DND-41 (cell line): Measurements from ENCODE around the gene VWA5B1.

Source experiments
- CTCF ChIP-seq: IDR thresholded peaks from 2 replicates; pipeline ENCODE4 v1.5.1; 2012; ENCODE audit warnings: borderline replicate concordance, low read length, moderate library complexity, mild to moderate bottlenecking; ENCODE audit not compliant: poor library complexity, severe bottlenecking; ENCODE audit errors: extremely low read depth
- EZH2 ChIP-seq: IDR thresholded peaks from 3 replicates; pipeline ENCODE4 v1.6.1; 2012; ENCODE audit warnings: borderline replicate concordance, low read depth, mild to moderate bottlenecking, moderate library complexity, low read length, inconsistent platforms; ENCODE audit not compliant: severe bottlenecking

DNA sequence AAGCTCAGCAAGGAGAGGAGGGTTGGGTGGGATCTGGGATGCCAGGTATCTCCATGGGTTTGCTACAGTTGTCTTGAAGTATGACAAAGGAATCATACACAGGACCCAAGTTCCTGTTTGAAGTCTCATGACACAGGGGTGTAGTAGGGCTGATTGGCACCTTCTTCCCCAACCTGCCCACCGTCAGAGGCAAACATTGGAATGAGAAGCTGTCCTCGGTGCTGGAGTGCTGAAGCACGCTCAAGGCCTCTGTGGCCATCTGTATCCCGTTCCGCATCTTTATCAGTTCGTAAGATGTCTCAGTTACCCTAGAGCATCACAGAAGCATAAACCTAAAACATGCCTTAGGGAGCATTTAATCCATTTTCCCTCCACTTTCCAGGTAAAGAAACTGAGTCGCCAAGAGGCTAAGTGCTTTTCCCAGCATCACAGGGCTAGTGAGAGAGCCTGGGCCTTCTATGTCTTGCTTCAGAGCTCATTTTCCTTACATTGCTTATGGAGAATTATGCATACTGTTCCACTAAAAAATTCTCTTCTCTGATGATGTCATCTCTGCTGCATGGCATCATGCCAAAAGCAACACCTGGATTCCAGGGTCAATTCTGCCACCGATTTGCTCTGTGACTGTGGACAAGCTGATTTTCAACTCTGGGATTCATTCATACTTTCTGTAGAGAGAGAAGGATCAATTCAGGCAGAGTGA is 34.2 kb downstream of the VWA5B1 start:
- TF ChIP-seq EZH2: no peak
- TF ChIP-seq CTCF: no peak
